Thoracic aorta (tissue), 2 donors: ENCODE data around the gene FGFBP3. TPM values are rescaled to one million over a fixed set of nuclear protein-coding genes. Genes with fewer than 3 reads are reported as not detected.
A peak's percentile ranks its signal among the peaks of the same experiment; 100 is the strongest.
"Not testable (repeated sequence)": the region's sequence is repeated elsewhere in the genome, so short reads cannot be mapped to it uniquely, and the experiment has no call there.

Source experiments
- ATAC-seq: fragments of 150-250 bp; one replicate; pipeline ENCODE4 v1.8.0; 2017; ENCODE audit warnings: low read depth; ENCODE audit not compliant: insufficient number of reproducible peaks, low FRiP score
- DNase-seq: peaks from one replicate; pipeline ENCODE4 v3.0.0-alpha.2; 2020; ENCODE audit warnings: low spot score
- H3K27ac ChIP-seq, 2 donors: fragments of 200-600 bp; sonication (generic); 1 replicate in 1 of 2; 2 replicates in 1 of 2; pipeline ENCODE4 v1.5.1; 2016; ENCODE audit warnings: mild to moderate bottlenecking in 2 of 2, moderate library complexity in 2 of 2
- H3K27me3 ChIP-seq: fragments of 200-600 bp; sonication (generic); replicated peaks from 2 replicates; pipeline ENCODE4 v1.6.0; 2016; ENCODE audit warnings: mild to moderate bottlenecking; ENCODE audit not compliant: insufficient read depth
- H3K36me3 ChIP-seq: fragments of 200-600 bp; sonication (generic); one replicate; pipeline ENCODE4 v1.5.1; 2016
- H3K4me1 ChIP-seq, 2 donors: fragments of 200-600 bp; sonication (generic); 1 replicate in 1 of 2; 2 replicates in 1 of 2; pipeline versions ENCODE4 v1.5.1 to v1.6.0; 2016; ENCODE audit warnings: low read depth in 2 of 2, mild to moderate bottlenecking in 1 of 2; ENCODE audit not compliant: control insufficient read depth in 1 of 2
- H3K4me3 ChIP-seq: fragments of 200-600 bp; sonication (generic); 2 replicates; pipeline ENCODE4 v1.5.1; 2016; ENCODE audit warnings: mild to moderate bottlenecking
- H3K9me3 ChIP-seq: fragments of 200-600 bp; sonication (generic); 2 replicates; pipeline ENCODE4 v1.5.1; 2016
- total RNA-seq, 2 donors: library from RNA; depleted of rRNA; stranded (reverse); fragments of >200 nt; gene quantifications; one replicate each; pipeline versions ENCODE4 v1.1.0 to v1.2.3, GENCODE V29; 2016
- TF ChIP-seq, protein P1 (sequence below): fragments of 200-600 bp; sonication (generic); IDR thresholded peaks from one replicate; pipeline ENCODE4 v1.5.1; 2019; ENCODE audit warnings: antibody characterized with exemption

The FGFBP3 gene
- total RNA-seq, 2 donors from 2014 or later: 0.81 to 2.0 TPM

DNA sequence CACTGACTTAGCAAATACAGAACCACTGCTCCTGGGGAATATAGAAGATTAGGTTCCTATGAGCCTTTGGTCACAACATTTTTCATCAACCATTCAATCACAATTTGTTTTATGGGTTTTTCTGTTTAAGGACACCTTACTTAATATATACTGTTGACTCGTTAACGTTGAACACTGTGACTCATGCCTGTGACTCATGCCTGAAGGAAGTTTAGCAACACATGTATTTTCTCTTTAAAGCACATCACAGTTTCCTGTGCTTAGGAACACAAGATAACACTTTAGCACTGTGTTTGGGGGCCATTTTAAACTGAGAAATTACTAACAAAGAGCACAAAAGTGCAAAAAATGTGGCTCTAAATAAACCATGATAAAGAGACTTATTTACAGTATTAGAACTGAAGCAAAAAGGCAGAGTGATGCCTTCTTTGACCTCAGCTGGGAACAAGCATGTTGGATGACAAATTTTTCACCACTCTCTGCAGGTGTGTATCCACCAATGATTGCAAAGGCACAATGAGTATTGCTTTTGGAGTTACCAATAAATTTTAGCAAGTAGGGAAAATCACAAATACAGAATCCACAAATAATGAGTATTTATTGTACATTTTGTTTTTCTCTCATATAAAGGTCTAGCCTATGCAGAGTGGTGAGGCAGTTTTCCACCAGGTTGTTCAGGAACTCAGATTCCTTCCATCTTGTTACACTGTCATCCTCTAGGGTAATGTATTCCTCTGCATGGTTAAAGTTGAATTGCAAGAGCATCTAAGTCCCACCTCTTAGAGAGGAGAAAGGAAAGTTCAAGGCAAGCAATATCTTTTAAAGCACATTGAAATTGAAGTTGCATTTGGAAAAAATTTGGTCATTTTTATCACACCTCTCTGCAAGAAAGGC is 7.3 kb downstream of the FGFBP3 start:
- peaks cover under 1 to 14% of the 10 kb centered on the region in 2 donors for H3K4me1 ChIP-seq
- no peaks in the 10 kb centered on the region for H3K9me3 ChIP-seq
- TF ChIP-seq, protein P1, sequence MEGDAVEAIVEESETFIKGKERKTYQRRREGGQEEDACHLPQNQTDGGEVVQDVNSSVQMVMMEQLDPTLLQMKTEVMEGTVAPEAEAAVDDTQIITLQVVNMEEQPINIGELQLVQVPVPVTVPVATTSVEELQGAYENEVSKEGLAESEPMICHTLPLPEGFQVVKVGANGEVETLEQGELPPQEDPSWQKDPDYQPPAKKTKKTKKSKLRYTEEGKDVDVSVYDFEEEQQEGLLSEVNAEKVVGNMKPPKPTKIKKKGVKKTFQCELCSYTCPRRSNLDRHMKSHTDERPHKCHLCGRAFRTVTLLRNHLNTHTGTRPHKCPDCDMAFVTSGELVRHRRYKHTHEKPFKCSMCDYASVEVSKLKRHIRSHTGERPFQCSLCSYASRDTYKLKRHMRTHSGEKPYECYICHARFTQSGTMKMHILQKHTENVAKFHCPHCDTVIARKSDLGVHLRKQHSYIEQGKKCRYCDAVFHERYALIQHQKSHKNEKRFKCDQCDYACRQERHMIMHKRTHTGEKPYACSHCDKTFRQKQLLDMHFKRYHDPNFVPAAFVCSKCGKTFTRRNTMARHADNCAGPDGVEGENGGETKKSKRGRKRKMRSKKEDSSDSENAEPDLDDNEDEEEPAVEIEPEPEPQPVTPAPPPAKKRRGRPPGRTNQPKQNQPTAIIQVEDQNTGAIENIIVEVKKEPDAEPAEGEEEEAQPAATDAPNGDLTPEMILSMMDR: no peak
- ATAC-seq (peak; percentile 90), DNase-seq (peak; percentile 43)
- H3K4me3 ChIP-seq: no peak overlapping the region
- H3K36me3 ChIP-seq: no peaks in the 10 kb centered on the region
- H3K27ac ChIP-seq: peak overlapping the region in 1 of 2 donors; percentile 23
- no peaks in the 10 kb centered on the region for H3K27me3 ChIP-seq

DNA sequence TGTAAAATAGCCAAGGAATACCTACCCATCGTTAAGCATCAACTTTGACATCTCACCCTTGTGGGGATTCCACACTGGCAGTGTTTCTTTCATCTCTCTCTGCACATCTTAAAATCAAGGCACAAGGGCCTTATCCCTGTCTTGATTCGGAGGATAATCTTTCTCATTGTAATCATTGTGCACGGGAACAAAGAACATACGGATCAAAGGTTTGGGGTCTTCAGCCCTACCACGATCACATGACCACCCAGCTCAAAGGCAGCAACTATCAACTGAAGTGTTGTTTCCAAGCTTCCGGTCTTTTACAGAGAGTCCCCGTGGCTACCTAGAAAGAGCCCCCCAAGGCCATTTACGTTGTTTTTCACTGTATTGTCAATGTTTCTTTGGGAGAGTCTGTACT is 11.9 kb downstream of the FGFBP3 start:
- no peaks in the 10 kb centered on the region for H3K27me3 ChIP-seq
- H3K4me3 ChIP-seq: no peak overlapping the region
- no peaks in the 10 kb centered on the region for H3K36me3 ChIP-seq
- no peak overlapping the region for H3K27ac ChIP-seq
- ATAC-seq (no peak), DNase-seq (no peak)
- H3K4me1 ChIP-seq: peaks cover 0 to 8% of the 10 kb centered on the region in 2 donors
- TF ChIP-seq, protein P1: no peak
- H3K9me3 ChIP-seq: no peaks in the 10 kb centered on the region

DNA sequence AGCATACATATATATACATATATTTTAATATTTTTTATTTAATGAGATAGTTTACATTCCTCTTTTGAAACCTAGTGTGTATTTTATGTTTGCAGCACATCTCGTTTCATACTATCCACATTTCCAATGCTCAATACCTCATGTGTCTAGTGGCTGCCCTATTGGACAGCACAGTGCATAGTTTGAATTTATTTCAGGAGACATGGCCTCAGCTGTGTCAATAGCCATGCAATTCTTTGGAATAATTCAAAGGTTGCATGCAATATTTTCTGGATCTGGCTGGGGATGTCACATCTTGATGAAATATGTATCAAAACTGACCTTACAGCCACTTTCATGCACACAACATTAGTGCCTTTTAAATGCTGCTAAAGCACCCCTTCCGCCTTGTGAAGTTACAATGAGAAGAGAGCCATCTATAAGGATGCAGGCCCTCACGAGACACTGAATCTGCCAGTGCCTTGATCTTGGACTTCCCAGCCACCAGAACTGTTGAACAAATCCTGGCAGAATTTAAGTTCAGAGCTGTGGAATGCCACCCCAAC is 13.0 kb downstream of the FGFBP3 start:
- TF ChIP-seq, protein P1: no peak
- H3K27ac ChIP-seq: no peak overlapping the region
- H3K9me3 ChIP-seq: no peaks in the 10 kb centered on the region
- DNase-seq: no peak
- H3K27me3 ChIP-seq: no peaks in the 10 kb centered on the region
- H3K36me3 ChIP-seq: no peaks in the 10 kb centered on the region
- no peak overlapping the region for H3K4me3 ChIP-seq
- H3K4me1 ChIP-seq: no peaks in the 10 kb centered on the region
- ATAC-seq: no peak

DNA sequence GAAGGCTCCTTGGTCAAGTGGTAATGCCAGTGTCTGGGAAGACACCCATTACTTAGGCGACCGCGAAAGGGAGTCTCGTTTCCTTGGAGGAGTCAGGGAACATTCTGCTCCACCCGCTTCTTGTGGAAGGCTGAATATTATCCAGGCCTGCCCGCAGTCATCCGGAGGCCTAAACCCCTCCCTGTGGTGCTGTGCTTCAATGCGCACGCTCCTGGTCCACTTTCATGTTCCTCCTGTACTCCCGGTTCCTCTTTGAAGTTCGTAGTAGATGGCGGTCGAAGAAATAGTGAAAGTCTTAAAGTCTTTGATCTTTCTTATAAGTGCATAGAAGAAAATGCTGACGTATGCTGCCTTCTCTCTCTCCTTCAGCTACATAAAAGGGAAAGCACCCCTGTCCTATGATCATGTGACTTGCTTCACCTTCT is 15.0 kb downstream of the FGFBP3 start:
- not testable (repeated sequence) for H3K27me3 ChIP-seq, DNase-seq, H3K9me3 ChIP-seq, H3K4me3 ChIP-seq, H3K36me3 ChIP-seq, ATAC-seq, H3K4me1 ChIP-seq, H3K27ac ChIP-seq

DNA sequence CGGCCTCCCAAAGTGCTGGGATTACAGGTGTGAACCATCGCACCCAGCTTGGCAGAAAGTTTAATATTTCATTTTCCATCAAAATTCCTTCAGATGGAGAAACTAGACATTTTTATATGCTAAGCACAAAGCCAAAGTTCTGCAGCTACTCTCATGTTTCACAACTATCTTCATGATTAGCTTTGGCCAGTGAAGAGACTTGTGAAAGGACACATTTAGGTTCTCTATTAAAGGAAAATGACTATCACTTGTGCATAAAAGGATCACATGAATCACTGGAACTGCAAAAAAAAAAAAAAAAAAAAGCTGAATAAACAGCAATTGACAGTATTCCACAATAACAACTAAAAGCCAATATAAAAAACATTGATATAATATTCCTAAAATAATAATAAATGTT is 16.2 kb downstream of the FGFBP3 start:
- ATAC-seq: no peak

More for the DNA sequence above, 16.2 kb downstream of the FGFBP3 start:
- no peak overlapping the region for H3K27ac ChIP-seq
- H3K9me3 ChIP-seq: no peaks in the 10 kb centered on the region
- H3K36me3 ChIP-seq: no peaks in the 10 kb centered on the region
- no peak overlapping the region for H3K4me3 ChIP-seq
- no peaks in the 10 kb centered on the region for H3K4me1 ChIP-seq
- TF ChIP-seq, protein P1: no peak
- DNase-seq: no peak
- H3K27me3 ChIP-seq: no peaks in the 10 kb centered on the region
